ENCODE measurements around the gene SHH.
A peak's percentile ranks its signal among the peaks of the same experiment; 100 is the strongest.
"Not testable (repeated sequence)": the region's sequence is repeated elsewhere in the genome, so short reads cannot be mapped to it uniquely, and the experiment has no call there.

Gene SHH

GRCh38 chr7:155819186-155819585 is 6.9 kb upstream of the SHH start:
- DNase-seq (ENCODE audit: low read depth) = no peak

GRCh38 chr7:155818820-155819168 is 6.5 kb upstream of the SHH start:
- DNase-seq (ENCODE audit: low read depth) = no peak

DNA sequence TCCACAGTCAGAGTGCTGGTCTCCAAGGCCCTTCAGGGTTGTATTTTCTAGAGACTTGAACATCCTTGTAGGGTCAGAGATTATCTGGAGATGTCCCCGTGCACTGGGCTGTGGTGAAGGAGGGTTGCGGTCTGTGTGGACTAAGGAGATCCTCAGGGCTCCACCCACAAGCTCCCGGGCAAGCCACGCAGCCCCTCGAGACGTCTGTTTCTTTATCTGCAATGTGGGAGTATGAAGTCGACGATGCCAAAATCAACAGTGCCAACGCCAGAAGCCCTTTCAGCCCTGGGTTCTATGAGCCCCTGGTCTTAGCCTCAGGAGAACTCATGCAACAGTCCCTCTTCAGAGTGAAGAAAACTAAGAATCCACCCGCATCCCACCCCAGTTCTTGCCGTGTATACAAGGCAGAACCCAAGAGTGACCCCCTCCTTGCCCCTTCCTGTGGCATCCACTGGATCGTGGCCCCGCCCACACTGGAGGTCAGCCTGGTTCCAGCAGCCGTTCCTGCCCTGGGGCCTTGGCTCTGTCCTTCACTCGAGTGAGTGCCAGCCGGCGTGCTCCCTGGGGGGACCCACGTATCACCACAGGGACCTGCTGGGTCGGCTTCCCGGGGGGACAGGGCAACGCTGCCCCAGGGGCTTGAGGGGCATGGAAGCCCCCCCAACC is 6.0 kb upstream of the SHH start:
- no peak for DNase-seq (ENCODE audit: low read depth)

GRCh38 chr7:155817515-155817914 is 5.3 kb upstream of the SHH start:
- DNase-seq (ENCODE audit: low read depth) = not testable (repeated sequence)

DNA sequence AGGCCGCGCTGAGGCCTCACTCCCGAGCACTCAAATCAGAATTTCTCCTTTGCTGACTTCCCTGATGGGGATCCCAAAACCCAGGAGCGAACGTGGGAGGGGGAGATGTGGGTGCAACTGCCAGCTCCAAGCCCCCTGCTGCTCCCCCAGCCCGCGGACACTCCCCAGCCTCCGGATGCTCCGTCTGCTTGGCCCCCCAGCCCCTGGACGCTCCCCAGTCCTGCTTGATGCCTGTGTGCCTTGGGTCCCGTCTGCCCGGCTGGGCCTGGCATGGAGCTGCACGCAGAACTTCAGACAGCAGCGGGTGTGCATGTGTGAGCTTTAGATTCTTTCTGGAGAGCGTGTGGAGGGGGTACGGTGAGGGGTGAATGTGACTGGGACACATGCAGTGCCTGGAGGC is 4.7 kb upstream of the SHH start:
- no peak for DNase-seq (ENCODE audit: low read depth)

- DNase-seq (ENCODE audit: low read depth) = no peak
Observed at GRCh38 chr7:155816192-155816508, 3.9 kb upstream of the SHH start.

GRCh38 chr7:155815332-155816191 is 3.3 kb upstream of the SHH start:
- DNase-seq (ENCODE audit: low read depth) = peak; percentile 52

DNA sequence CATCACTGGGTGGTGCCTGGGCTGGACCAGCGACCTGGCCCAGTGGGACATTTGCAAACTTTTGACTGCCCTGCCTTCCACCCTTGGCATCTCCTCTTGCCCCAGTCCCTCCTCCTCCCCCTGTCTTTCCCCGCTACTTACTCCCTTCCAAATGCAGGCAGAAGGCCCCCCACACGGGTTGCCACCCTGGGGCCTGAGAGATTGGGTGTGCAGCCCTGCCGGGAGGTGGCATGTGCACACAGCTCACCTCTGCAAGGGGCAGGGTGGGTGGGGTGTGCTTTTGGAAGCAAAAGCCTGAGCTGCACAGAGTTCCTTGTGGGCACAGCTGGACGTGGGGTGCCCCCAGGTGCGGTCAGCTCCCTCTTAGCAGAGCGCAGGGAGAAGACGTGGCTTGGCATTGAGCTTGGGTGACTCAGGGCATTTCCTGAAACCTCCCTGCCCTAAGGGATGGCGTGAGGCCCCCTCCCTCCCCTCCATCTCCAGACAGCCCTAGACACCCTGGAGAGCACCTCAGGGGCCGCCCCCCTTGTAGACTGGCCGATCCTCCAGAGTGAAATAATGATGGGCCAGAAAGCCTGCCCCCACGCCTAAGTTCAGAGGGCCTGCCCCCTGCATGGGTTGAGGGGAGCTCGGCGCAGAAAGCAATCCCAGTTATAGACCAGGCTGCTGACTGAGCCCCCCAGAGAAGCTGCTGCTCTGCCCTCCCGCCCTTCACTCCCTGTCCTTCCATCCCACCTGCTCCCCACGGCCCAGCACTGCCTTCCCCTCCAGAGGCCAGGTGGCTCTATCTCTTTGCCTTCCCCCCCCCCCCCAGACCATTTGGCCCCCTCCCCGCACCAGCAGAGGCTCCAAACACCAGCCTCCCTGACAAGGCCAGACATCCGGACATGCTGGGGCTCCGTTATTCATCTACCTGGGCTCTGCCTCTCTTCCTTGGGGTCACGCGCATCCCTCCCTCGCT is 2.3 kb upstream of the SHH start:
- DNase-seq (ENCODE audit: low read depth) = no peak

DNA sequence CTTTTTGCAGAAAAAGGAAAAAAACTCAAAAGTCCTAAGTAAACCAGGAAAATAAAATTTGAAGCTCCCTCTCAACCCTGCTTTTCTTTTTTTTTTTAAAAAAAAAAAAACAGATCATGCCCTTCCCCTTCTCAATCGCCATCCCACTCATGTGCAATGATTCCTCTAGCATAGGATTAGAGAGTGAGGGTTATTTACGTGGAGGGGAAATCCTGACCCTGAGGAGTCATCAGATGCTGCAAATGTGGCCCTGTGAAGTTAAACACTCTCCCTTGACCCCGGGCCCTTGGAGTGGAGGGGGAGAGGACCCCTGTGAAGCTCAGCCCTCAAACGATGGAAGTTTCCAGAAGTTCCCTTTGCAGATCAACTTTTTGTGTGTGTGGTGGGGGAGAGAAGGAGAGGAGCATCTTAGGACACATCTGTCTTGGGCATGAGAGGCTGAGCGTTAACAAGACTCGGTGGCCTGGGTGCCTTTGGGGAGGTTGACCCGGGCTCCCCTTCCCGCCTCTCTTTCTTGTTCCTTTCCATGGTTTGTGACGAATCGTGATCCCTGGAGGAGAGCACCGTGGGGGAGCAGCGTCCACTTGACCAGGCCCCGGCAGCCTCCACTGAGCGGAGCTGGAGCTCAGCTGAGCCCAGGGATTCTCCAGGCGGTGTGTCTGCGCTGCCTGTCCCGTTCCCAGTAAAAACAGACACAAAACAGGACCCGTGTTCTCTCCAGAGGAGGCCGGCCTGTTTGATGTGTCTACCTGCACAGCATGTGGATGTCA is 1.5 kb upstream of the SHH start:
- DNase-seq (ENCODE audit: low read depth) = no peak

DNA sequence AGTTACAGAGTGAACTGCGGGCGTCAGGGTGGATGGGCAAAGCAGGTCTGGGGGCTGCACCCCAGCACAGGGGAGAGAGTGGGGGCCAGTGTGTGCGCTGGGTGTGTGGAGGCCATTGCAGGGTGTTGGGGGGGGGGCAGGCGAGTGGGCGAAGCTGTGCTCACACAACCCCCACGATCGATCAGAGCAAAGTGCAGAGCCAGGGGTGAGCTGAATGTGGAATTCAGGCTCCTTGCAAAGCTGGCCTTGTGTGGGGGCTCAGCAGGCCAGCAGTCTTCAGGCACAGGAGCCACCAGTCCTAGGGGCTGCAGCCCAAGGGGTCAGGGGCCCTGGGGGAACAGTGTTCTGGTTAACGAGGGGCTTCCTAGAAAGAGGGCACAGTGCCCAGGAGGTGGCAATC is 862 bp upstream of the SHH start:
- DNase-seq (ENCODE audit: low read depth) = no peak

DNA sequence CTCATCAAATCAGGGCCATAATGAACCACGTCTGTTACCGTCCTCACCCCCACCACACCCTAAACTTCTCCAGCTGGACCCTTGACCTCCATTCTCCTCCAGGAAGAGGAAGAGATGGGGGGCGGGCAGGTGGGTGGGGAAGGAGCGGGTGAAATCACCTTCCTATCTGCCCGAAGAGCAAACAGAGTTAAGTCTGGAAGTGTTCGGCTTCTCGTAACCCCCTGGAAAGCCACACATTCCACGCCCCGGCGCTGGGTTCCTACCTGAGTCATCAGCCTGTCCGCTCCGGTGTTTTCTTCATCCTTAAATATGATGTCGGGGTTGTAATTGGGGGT is 736 bp downstream of the SHH start:
- no peak for DNase-seq (ENCODE audit: low read depth)

DNA sequence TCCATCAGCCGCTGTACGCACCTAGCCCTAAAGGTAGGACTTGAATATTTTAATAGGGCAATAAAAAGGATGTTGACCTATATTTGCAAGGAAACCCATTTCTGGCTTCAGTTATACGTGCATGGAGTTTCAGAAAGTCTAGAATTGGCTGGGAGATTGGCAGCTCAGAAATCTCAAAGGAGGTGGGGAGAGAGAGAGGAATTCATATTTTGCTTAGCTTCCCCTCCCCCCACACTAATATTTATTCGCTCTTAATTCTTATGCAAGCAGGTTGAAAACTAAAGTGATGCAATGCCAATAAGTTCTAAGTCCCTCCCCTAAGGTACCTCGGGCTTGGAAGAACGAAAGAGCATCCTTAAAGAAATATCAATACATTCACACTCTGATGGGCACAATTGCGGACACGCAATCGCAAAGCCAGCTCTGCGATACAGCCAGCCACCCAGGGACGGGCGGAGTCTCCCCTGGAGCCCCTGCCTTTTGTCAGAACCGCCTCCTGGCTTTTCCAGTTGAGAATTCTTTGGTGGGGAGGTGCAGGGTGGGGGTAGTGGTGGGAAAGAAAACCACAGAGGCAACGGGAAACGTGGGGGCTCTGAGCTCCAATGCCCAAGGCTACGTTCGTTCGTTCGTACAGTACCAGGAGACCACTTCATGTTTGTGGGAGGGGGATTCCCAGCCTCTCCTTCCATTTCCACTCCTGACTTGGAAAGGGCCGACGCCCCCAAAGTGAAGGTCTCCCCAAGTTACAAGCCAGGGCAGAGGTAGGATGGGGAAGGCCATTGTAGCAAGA is 1.3 kb downstream of the SHH start:
- DNase-seq (ENCODE audit: low read depth) = no peak

DNA sequence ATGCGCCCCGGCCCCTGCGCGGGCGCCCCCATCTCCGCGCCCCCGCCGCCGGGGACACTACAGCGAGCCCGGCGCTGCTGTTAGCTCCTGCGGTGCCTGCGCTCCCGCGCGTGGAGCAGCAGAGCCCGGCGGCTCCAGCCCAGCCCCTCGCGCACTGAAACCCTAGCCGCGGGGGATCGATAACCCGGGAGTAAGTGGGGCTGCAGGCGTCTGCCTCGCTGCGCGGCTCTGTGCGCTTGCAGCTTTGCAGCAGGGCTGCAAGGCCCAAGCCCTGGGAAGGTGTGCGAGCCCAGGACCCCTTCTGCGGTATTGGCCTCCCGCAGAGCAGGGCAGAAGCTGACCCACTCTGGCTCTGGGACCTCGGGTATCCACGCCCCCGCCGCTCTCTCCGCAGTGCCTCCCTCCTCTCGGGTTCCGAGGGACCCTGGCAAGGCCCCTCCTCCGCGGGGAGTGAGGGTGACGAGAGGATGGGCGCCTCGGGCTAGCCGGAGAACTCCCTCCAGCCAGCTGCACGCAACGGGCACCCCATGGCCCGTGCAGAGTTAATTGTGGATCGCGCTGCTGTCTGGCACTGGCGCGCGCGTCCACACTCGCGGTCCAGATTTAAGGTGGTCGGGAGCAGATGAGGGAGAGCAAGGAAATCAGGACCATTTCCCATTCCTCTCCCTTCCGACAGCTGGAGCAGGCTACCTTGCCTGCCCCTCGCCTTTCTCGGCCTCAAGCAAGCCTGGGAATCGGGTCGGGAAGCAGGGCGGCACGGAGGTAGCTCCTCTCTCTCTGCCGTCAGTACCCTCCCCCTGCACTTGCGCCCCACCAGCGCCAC is 2.1 kb downstream of the SHH start:
- DNase-seq (ENCODE audit: low read depth) = no peak

GRCh38 chr7:155809332-155809946 is 2.8 kb downstream of the SHH start:
- no peak for DNase-seq (ENCODE audit: low read depth)

- DNase-seq (ENCODE audit: low read depth) = no peak
Observed at GRCh38 chr7:155808549-155809331, 3.5 kb downstream of the SHH start.

- no peak for DNase-seq (ENCODE audit: low read depth)
Observed at GRCh38 chr7:155807789-155808548, 4.3 kb downstream of the SHH start.

DNA sequence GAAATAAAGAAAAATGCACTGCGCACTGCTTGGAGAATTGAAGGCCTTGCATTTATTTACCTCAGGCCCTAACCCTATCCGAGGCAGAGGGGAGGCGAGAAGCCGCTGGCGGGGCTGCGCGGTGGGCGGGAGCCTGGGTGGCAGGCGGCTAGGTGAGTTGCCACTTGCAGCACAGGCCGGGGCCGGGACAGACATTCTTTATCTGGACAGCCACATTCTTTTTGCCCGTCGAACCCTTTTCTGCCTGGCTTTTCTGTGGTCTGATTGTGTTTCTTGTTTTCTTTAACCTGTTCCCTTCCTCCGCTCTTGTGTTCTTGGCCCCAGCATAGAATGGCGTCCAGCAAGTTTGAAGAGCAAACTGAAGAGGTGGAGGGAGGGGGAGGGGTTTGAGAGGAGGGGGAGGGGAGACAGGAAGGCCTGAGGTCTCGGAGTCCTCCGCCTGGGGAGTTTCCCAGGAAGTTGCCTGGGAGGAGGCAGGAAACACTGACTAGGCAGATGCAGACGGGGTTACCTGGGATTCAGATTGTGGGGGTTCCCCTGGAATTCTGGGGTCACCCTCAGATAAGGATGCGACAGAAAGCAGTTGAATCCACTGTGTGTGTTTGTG is 5.1 kb downstream of the SHH start:
- DNase-seq (ENCODE audit: low read depth) = no peak
